ENCODE data around the gene CLEC18C.
"Not testable (repeated sequence)": the region's sequence is repeated elsewhere in the genome, so short reads cannot be mapped to it uniquely, and the experiment has no call there.

CLEC18C gene

GRCh38 chr16:70159355-70160348 lies 13.9 kb upstream of the CLEC18C start:
- DNase-seq (ENCODE audit: low read depth in 2 of 2, low spot score in 1 of 2) = no peak

GRCh38 chr16:70160388-70160787 lies 13.2 kb upstream of the CLEC18C start:
- DNase-seq (ENCODE audit: low read depth in 2 of 2, low spot score in 1 of 2) = no peak

GRCh38 chr16:70160821-70161220 lies 12.8 kb upstream of the CLEC18C start:
- no peak for DNase-seq (ENCODE audit: low read depth in 2 of 2, low spot score in 1 of 2)

GRCh38 chr16:70161350-70161749 lies 12.2 kb upstream of the CLEC18C start:
- no peak for DNase-seq (ENCODE audit: low read depth in 2 of 2, low spot score in 1 of 2)

- DNase-seq (ENCODE audit: low read depth in 2 of 2, low spot score in 1 of 2) = no peak
Observed at GRCh38 chr16:70162041-70162451, 11.5 kb upstream of the CLEC18C start.

- no peak for DNase-seq (ENCODE audit: low read depth in 2 of 2, low spot score in 1 of 2)
Observed at GRCh38 chr16:70163596-70163995, 10.0 kb upstream of the CLEC18C start.

- not testable (repeated sequence) for DNase-seq (ENCODE audit: low read depth in 2 of 2, low spot score in 1 of 2)
Observed at GRCh38 chr16:70166688-70167087, 6.9 kb upstream of the CLEC18C start.

- not testable (repeated sequence) for DNase-seq (ENCODE audit: low read depth in 2 of 2, low spot score in 1 of 2)
Observed at GRCh38 chr16:70173916-70174315, 329 bp downstream of the CLEC18C start.

GRCh38 chr16:70174387-70174932 lies 873 bp downstream of the CLEC18C start:
- DNase-seq (ENCODE audit: low read depth in 2 of 2, low spot score in 1 of 2) = not testable (repeated sequence)

- DNase-seq (ENCODE audit: low read depth in 2 of 2, low spot score in 1 of 2) = not testable (repeated sequence)
Observed at GRCh38 chr16:70187858-70188607, 14.4 kb downstream of the CLEC18C start.

- not testable (repeated sequence) for DNase-seq (ENCODE audit: low read depth in 2 of 2, low spot score in 1 of 2)
Observed at GRCh38 chr16:70188608-70188915, 15.0 kb downstream of the CLEC18C start.

- DNase-seq (ENCODE audit: low read depth in 2 of 2, low spot score in 1 of 2) = not testable (repeated sequence)
Observed at GRCh38 chr16:70190574-70190973, 17.0 kb downstream of the CLEC18C start.

- not testable (repeated sequence) for DNase-seq (ENCODE audit: low read depth in 2 of 2, low spot score in 1 of 2)
Observed at GRCh38 chr16:70196683-70197300, 23.2 kb downstream of the CLEC18C start.

- not testable (repeated sequence) for DNase-seq (ENCODE audit: low read depth in 2 of 2, low spot score in 1 of 2)
Observed at GRCh38 chr16:70197611-70198010, 24.0 kb downstream of the CLEC18C start.

GRCh38 chr16:70198230-70198629 lies 24.6 kb downstream of the CLEC18C start:
- DNase-seq (ENCODE audit: low read depth in 2 of 2, low spot score in 1 of 2) = not testable (repeated sequence)

- not testable (repeated sequence) for DNase-seq (ENCODE audit: low read depth in 2 of 2, low spot score in 1 of 2)
Observed at GRCh38 chr16:70198666-70199065, 25.1 kb downstream of the CLEC18C start.

- DNase-seq (ENCODE audit: low read depth in 2 of 2, low spot score in 1 of 2) = not testable (repeated sequence)
Observed at GRCh38 chr16:70199170-70199569, 25.6 kb downstream of the CLEC18C start.

GRCh38 chr16:70200063-70200462 lies 26.5 kb downstream of the CLEC18C start:
- not testable (repeated sequence) for DNase-seq (ENCODE audit: low read depth in 2 of 2, low spot score in 1 of 2)

GRCh38 chr16:70203508-70203907 lies 29.9 kb downstream of the CLEC18C start:
- DNase-seq (ENCODE audit: low read depth in 2 of 2, low spot score in 1 of 2) = not testable (repeated sequence)

GRCh38 chr16:70204010-70204409 lies 30.4 kb downstream of the CLEC18C start:
- not testable (repeated sequence) for DNase-seq (ENCODE audit: low read depth in 2 of 2, low spot score in 1 of 2)

Measured in stimulated activated CD8-positive, alpha-beta memory T cell treated with anti-CD3 and anti-CD28 coated beads, Interleukin-4, amount 100 ng/mL, for 4 hours (primary cell).